Activated CD4-positive, alpha-beta T cell treated with anti-CD3 and anti-CD28 coated beads for 1 hour (primary cell): ENCODE results near the gene PAWR.
"Not testable (repeated sequence)": the region's sequence is repeated elsewhere in the genome, so short reads cannot be mapped to it uniquely, and the experiment has no call there.

ENCODE experiments used
- DNase-seq: peaks from one replicate; pipeline ENCODE4 v3.0.0-alpha.2; 2020

PAWR gene

DNA sequence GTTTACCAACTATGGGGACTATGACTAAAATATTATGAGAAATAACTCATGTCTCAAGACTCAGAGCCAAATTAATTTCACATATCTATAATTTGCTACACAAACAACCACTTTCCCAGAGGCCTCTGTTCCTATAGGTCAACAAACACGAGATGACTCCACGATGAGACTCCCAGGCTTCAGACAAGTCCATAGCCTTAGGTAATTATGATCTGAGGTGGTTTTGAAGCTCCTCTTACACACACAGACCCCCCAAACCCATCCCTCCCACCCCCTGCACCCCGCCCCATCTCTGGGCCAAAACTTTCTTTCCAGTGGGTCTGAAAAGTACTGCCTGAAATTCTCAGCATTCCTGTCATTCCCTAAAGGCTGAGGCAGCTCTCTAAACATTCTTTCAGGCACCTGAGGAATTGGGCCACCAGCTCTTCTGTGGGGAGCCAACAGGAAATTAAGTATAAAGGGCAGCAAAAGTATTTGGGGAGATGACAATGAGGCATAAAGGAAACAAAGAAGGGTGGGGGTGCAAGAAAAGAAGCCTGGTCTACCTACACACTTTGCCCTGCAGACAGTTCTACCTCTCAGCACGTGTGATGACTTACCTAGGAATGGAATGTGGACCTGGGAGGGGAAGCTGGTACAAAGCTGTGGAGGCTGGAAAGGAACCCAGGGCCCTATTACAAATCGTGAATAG is 143.6 kb downstream of the PAWR start:
- DNase-seq = no peak

DNA sequence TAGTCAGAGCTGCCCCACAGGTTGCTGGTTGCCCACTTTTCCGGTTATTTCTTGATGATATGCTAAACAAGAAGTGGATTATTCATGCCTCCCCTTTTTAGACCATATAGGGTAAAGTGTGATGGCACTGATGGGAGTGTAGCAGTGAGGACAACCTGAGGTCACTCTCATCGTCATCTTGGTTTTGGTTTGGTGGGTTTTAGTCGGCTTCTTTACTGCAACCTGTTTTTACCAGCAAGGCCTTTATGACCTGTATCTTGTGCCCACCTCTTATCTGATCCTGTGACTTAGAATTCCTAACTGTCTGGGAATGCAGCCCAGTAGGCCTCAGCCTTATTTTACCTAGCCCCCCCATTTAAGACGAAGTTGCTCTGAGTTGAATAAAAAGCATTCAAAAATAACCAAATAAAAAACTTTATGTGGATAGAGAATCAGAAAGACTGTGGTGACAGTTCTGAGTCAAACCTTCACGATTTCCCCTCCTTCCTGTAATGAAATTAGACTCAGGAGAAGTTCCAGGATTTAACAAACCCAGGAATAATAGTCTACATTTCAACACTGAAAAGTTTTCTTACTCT is 144.2 kb downstream of the PAWR start:
- no peak for DNase-seq

DNA sequence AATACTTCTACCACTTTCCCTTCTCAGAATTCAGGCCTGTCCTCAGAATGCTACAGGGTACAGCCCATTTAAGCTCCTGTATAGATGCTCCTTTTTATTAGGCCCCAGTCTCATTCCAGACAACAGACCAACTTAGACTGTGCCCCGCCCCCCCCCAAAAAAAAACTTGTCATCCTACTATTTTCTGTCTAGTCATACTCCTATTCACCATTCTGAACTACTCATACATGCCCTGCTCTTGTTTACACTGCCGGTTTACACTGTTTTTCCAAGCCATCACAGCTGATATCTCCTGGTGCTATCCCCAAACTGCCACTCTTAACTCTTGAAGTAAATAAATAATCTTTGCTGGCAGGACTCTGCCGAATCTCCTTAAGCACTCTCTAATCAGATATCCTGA is 146.3 kb downstream of the PAWR start:
- DNase-seq = not testable (repeated sequence)

DNA sequence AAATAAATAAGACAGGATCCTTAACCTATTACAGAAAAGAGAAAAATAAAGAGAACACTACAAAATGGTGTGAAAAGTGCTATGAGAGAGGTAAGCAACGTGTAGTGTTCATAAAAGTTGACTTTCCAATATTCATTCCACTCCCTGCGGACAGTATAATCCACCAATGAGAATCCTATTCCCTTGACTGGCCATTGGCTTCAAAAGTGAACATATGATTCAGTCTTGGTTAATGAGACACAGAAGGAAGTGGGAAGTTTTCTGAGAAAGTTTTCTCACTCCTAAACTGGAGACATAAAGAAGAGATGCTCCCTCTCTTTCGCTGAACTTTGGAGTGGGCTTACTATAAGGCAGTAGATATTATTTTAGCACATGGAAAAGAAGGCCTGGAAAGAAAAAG is 153.1 kb downstream of the PAWR start:
- no peak for DNase-seq

DNA sequence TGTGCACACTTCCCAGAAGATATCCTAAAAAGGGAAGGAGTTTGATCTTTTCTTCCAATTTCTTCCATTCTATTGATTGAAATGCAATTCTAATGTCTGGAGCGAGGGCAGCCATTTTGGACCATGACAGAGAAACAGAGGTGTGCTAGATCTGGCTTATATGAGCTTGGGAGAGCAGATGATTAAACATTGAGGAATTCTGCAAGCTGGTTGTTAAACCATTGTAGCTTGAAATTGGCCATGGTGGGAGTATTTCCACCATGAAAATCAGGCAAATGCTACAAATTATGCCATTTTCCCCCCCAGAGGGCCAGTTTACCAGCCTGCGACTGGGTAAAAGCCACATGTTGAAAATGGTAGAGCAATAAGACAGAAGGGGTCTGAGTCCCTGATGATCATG is 155.0 kb downstream of the PAWR start:
- DNase-seq = no peak
